ENCODE measurements around the gene PIGH. TPM values are rescaled to one million over a fixed set of nuclear protein-coding genes. Genes with fewer than 3 reads are reported as not detected.
A peak's percentile ranks its signal among the peaks of the same experiment; 100 is the strongest.

The PIGH gene
- total and polyA plus RNA-seq, 10 of the 15 experiments (the other 5 are each of a cell fraction or from before 2014, with no cell fraction given), result 15.5 to 46.6 (median 22.3) TPM

GRCh38 chr14:67571275-67571990 lies 28.6 kb downstream of the PIGH start (continued):
- TF ChIP-seq ZNF592 (IDR thresholded peaks at IDR 0.05) (no peak), ZNF687 (IDR thresholded peaks at IDR 0.05) (no peak), NFYB (IDR thresholded peaks at IDR 0.05; ENCODE audit: insufficient read depth, low read depth, low read length) (no peak), PBX3 (IDR thresholded peaks at IDR 0.05; ENCODE audit: insufficient replicate concordance, low read depth, low read length) (peak; percentile 83), ZBTB4 (CRISPR knock-in tag; IDR thresholded peaks at IDR 0.05) (no peak), HCFC1 (IDR thresholded peaks at IDR 0.05; ENCODE audit: low read length) (0 out of 2 replicates have a peak, but pooled peaks have one; percentile 11), SUPT20H (IDR thresholded peaks at IDR 0.05; ENCODE audit: borderline replicate concordance, control insufficient read depth, low read depth, low read length) (no peak), ATF7 (IDR thresholded peaks at IDR 0.05; ENCODE audit: low read depth) (no peak), MTA2 (IDR thresholded peaks at IDR 0.05; ENCODE audit: low read depth) (no peak), KDM1A (IDR thresholded peaks at IDR 0.05; ENCODE audit: borderline replicate concordance) (no peak), SREBF1 (IDR thresholded peaks at IDR 0.05; ENCODE audit: low read length) (no peak), ATF2 (IDR thresholded peaks at IDR 0.05; ENCODE audit: low read length) (no peak)
